Neural progenitor cell (in vitro differentiated cells): Measurements from ENCODE around the gene RANBP1. TPM values are rescaled to one million over a fixed set of nuclear protein-coding genes. Genes with fewer than 3 reads are reported as not detected.
A peak's percentile ranks its signal among the peaks of the same experiment; 100 is the strongest.

Experiments
- DNase-seq: peaks from one replicate; pipeline ENCODE4 v3.0.0-alpha.2; 2016; ENCODE audit warnings: low spot score
- H2AFZ ChIP-seq: fragments of 200-600 bp; sonication (generic); replicated peaks from 2 replicates; pipeline ENCODE4 v1.6.1; 2016; ENCODE audit warnings: antibody characterized with exemption
- H3F3A ChIP-seq: fragments of 200-600 bp; sonication (generic); 2 replicates; pipeline ENCODE4 v1.6.1; 2016; ENCODE audit warnings: antibody characterized with exemption, low read depth
- H3K27ac ChIP-seq: fragments of 200-600 bp; sonication (generic); 2 replicates; pipeline ENCODE4 v1.5.1; 2016; ENCODE audit warnings: mild to moderate bottlenecking
- H3K27me3 ChIP-seq: fragments of 200-600 bp; sonication (generic); 2 replicates; pipeline ENCODE4 v1.6.1; 2016; ENCODE audit warnings: mild to moderate bottlenecking, moderate library complexity
- H3K36me3 ChIP-seq: fragments of 200-600 bp; sonication (generic); 2 replicates; pipeline ENCODE4 v1.5.1; 2016
- H3K4me1 ChIP-seq: fragments of 200-600 bp; sonication (generic); 2 replicates; pipeline ENCODE4 v1.6.1; 2016; ENCODE audit warnings: mixed run types
- H3K4me2 ChIP-seq: fragments of 200-600 bp; sonication (generic); 2 replicates; pipeline ENCODE4 v1.6.1; 2016
- H3K4me3 ChIP-seq: fragments of 200-600 bp; sonication (generic); 2 replicates; pipeline ENCODE4 v1.5.1; 2016
- H3K79me2 ChIP-seq: fragments of 200-600 bp; sonication (generic); 2 replicates; pipeline ENCODE4 v1.6.1; 2016; ENCODE audit warnings: low read depth
- H3K9ac ChIP-seq: fragments of 200-600 bp; sonication (generic); 2 replicates; pipeline ENCODE4 v1.6.1; 2016
- H3K9me3 ChIP-seq: fragments of 200-600 bp; sonication (generic); 2 replicates; pipeline ENCODE4 v1.5.1; 2016; ENCODE audit warnings: low read depth
- H4K20me1 ChIP-seq: fragments of 200-600 bp; sonication (generic); 2 replicates; pipeline ENCODE4 v1.6.1; 2016; ENCODE audit warnings: low read depth
- H3K27ac Mint-ChIP-seq: 3 replicates; pipeline ENCODE4 v1.8.0; 2021; ENCODE audit warnings: mixed read lengths
- H3K27me3 Mint-ChIP-seq: 2 replicates; pipeline ENCODE4 v1.8.0; 2022; ENCODE audit warnings: low read depth, mild to moderate bottlenecking, inconsistent platforms, moderate library complexity, mixed read lengths; ENCODE audit not compliant: insufficient read depth
- H3K36me3 Mint-ChIP-seq: 3 replicates; pipeline ENCODE4 v1.8.0; 2021; ENCODE audit warnings: mixed read lengths
- H3K4me1 Mint-ChIP-seq: 3 replicates; pipeline ENCODE4 v1.8.0; 2021; ENCODE audit warnings: mixed read lengths
- H3K4me3 Mint-ChIP-seq: 3 replicates; pipeline ENCODE4 v1.8.0; 2021; ENCODE audit warnings: mild to moderate bottlenecking, moderate library complexity, mixed read lengths
- H3K9me3 Mint-ChIP-seq: 3 replicates; pipeline ENCODE4 v1.8.0; 2020; ENCODE audit warnings: mixed read lengths
- EZH2 ChIP-seq: fragments of 200-600 bp; sonication (generic); IDR thresholded peaks from 2 replicates; pipeline ENCODE4 v1.6.1; 2017; ENCODE audit warnings: antibody characterized with exemption, mild to moderate bottlenecking, moderate library complexity
- EZH2phosphoT487 ChIP-seq: fragments of 200-600 bp; sonication (generic); IDR thresholded peaks from 2 replicates; pipeline ENCODE4 v1.6.1; 2017; ENCODE audit warnings: antibody characterized with exemption
- total RNA-seq: library from RNA; depleted of rRNA; stranded (reverse); fragments of >200 nt; gene quantifications from 2 replicates; pipeline ENCODE4 v1.2.3, GENCODE V29; 2015; ENCODE audit warnings: low replicate concordance
- TF ChIP-seq, protein P1 (sequence below): fragments of 200-600 bp; sonication (generic); IDR thresholded peaks from 2 replicates; pipeline ENCODE4 v1.5.1; 2017; ENCODE audit warnings: antibody characterized with exemption, mild to moderate bottlenecking

RANBP1 gene
- total RNA-seq, 1 donor from 2014 or later: 918 TPM

DNA sequence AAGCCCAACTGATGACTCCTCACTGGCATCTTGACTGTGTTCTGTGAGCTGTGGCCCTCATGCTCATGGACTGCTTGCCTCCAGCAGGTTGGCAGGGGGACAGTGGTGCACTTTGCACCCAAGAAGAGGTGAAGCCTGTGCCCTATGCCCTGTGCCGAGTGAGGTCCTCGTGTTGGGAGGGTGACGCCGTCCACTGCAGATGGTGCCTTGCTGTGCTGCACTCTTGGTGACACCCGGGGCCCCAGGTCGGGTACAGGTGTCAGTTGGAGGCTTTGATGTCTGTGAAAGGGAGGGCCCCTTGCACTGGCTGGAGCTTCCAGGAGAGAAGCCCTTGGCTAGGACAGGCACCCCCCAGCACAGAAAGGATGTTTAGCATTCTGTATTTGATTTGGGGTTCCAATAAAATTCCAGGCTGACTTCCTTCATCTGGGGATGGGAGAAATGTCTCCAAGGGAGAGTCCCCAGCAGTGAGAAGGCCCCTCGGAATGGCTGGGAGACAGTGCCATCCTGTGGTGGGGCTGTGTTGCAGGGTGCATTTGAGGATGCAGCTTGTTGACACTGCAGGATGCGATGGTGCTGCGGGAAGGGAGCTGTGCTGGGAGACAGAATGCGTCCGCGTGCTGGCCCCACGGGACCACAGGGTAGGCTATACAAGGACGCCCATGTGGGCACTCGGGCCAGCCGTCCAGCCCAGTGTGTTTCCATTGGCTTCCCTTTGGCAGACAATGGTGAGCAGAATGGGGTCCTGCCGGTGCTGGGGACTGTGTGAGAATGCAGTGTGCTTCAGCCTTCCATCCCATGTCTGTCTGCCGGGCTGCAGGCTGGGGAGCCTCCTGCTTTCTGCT lies 13.2 kb downstream of the RANBP1 start:
- Histone ChIP-seq H3K9ac (no peak overlapping the region), H2AFZ (no peak overlapping the region), H3K27me3 (no peaks in the 10 kb centered on the region), H3K9me3 (no peaks in the 10 kb centered on the region), H3K4me2 (no peak overlapping the region), H3K36me3 (no peaks in the 10 kb centered on the region), H3K27ac (peak overlapping the region; percentile 63), H3K4me3 (no peak overlapping the region), H3F3A (peaks cover 61% of the 10 kb centered on the region), H3K4me1 (peaks cover 8% of the 10 kb centered on the region), H4K20me1 (peaks cover 63% of the 10 kb centered on the region), H3K79me2 (peaks cover 23% of the 10 kb centered on the region)
- TF ChIP-seq, protein P1, sequence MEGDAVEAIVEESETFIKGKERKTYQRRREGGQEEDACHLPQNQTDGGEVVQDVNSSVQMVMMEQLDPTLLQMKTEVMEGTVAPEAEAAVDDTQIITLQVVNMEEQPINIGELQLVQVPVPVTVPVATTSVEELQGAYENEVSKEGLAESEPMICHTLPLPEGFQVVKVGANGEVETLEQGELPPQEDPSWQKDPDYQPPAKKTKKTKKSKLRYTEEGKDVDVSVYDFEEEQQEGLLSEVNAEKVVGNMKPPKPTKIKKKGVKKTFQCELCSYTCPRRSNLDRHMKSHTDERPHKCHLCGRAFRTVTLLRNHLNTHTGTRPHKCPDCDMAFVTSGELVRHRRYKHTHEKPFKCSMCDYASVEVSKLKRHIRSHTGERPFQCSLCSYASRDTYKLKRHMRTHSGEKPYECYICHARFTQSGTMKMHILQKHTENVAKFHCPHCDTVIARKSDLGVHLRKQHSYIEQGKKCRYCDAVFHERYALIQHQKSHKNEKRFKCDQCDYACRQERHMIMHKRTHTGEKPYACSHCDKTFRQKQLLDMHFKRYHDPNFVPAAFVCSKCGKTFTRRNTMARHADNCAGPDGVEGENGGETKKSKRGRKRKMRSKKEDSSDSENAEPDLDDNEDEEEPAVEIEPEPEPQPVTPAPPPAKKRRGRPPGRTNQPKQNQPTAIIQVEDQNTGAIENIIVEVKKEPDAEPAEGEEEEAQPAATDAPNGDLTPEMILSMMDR: peak; percentile 48
- TF ChIP-seq EZH2: no peak
- peaks cover 13% of the 10 kb centered on the region for H3K4me1 Mint-ChIP-seq
- H3K27ac Mint-ChIP-seq: no peak overlapping the region
- peaks cover 11% of the 10 kb centered on the region for H3K36me3 Mint-ChIP-seq
- peak; percentile 50 for DNase-seq
- no peak overlapping the region for H3K4me3 Mint-ChIP-seq
- no peaks in the 10 kb centered on the region for H3K9me3 Mint-ChIP-seq
- peaks cover 5% of the 10 kb centered on the region for H3K27me3 Mint-ChIP-seq

DNA sequence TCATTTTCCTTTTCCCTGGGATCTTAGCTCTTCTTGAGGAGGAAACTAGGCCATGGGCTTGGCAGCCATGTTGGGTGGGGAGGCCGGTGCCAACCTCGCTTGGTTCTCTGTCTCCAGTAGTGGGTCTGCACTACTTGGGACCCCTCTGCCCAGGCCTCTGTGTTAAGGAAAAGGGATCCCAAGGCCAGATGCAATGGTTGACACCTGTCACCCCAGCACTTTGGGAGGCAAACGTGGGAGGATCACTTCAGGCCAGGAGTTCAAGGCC lies 13.8 kb downstream of the RANBP1 start:
- no peak for DNase-seq
- Histone ChIP-seq H2AFZ (no peak overlapping the region), H3K4me2 (no peak overlapping the region), H3K27me3 (no peaks in the 10 kb centered on the region), H3K4me1 (peaks cover 8% of the 10 kb centered on the region), H3K9me3 (no peaks in the 10 kb centered on the region), H3K27ac (no peak overlapping the region), H3K36me3 (no peaks in the 10 kb centered on the region), H3K79me2 (peaks cover 17% of the 10 kb centered on the region), H3F3A (peaks cover 61% of the 10 kb centered on the region), H3K9ac (no peak overlapping the region), H4K20me1 (peaks cover 63% of the 10 kb centered on the region), H3K4me3 (no peak overlapping the region)
- Mint-ChIP-seq H3K36me3 (peaks cover 11% of the 10 kb centered on the region), H3K4me1 (peaks cover 13% of the 10 kb centered on the region), H3K27ac (no peak overlapping the region), H3K4me3 (no peak overlapping the region), H3K27me3 (peaks cover 5% of the 10 kb centered on the region), H3K9me3 (no peaks in the 10 kb centered on the region)
- TF ChIP-seq EZH2phosphoT487 (no peak), EZH2 (no peak)
- TF ChIP-seq, protein P1: no peak

DNA sequence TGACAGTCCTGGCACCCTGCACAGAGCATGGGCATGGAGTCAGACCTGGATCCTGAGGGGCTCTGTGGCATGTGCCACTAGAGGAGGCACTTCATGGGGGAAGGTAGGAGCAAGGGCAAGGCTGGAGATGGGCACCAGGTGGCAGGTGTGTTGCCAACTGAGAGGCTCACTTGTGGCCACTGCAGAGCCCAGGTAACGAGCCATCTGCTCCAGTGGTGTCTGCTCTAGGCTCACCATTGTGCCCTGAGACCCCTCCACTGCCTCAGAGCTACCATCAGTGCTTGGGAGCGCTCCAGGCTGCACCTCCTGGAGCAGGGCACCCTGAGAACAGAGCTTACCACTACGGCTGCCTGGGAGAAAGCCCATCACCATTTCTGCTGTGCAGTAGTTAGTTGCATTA lies 14.4 kb downstream of the RANBP1 start:
- Histone ChIP-seq H3K36me3 (no peaks in the 10 kb centered on the region), H3K4me2 (peak overlapping the region; percentile 88), H3K4me1 (peaks cover 8% of the 10 kb centered on the region), H3K27me3 (no peaks in the 10 kb centered on the region), H2AFZ (no peak overlapping the region), H3K4me3 (peak overlapping the region; percentile 95), H3K79me2 (peaks cover 14% of the 10 kb centered on the region), H3K27ac (peak overlapping the region; percentile 7), H3K9me3 (no peaks in the 10 kb centered on the region), H3K9ac (no peak overlapping the region), H4K20me1 (peaks cover 64% of the 10 kb centered on the region), H3F3A (peaks cover 58% of the 10 kb centered on the region)
- no peaks in the 10 kb centered on the region for H3K9me3 Mint-ChIP-seq
- no peak overlapping the region for H3K27ac Mint-ChIP-seq
- H3K4me3 Mint-ChIP-seq: peak overlapping the region; percentile 81
- H3K36me3 Mint-ChIP-seq: peaks cover 9% of the 10 kb centered on the region
- H3K4me1 Mint-ChIP-seq: peaks cover 13% of the 10 kb centered on the region
- TF ChIP-seq, protein P1: no peak
- no peak for TF ChIP-seq EZH2
- TF ChIP-seq EZH2phosphoT487: no peak
- peaks cover 5% of the 10 kb centered on the region for H3K27me3 Mint-ChIP-seq
- no peak for DNase-seq
